ENCODE measurements around the gene CASZ1.

The CASZ1 gene

DNA sequence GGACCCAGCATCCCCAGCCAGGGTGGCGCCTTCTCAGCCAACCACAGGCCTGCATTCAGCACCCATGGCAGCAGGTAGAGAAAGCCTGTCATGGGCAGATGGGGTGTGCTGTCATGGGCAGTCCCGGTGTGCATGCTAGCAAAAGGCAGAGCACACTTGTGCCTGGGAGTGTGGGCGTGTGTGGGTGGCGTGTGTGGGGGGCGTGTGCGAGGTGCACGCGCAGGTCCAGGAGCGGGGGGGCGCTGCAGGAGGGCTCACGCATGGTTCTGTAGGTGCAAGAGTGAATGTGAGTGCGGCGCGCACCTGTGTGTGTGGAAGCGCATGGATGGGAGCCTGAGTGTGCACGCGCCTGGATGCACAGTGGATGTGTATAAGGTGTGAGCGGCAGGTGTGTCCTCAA is 137.2 kb downstream of the CASZ1 start:
- H3K79me2 ChIP-seq (ENCODE audit: insufficient read depth, low read length) = no peaks in the 10 kb centered on the region
- H2AFZ ChIP-seq (ENCODE audit: low read depth, low read length, severe bottlenecking) = no peak overlapping the region

DNA sequence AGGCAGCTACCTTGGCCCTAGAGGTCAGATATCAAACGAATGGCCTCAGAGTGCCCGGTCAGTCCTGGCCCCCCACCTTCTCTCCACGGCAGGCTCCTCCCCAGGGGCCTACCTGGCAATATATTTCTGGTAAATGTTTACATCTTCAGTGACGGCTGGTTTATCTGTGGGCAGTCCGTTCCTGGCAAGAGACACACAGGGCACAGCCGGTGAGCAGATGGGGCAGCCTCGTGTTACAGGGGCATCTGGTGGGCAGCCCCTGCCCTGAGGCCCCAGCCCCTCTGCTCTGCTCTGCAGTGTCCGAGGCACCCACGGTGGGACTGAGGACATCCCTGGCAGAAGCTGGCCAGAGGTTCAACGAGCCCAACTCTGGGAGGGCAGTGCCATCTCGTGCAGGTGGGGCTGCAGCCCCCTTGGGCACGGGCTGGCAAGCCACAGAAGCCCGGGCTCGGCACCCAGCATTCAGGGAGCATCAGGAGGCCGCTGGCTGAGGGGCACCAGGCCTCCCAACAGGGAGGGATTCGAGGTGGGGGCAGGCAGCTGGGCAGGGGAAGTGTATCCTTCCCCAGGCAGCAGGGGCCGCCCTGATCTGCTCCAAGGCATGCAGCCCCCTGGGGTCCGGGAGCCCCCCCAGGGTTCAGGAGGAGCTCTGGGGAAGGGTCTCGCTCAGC is 137.9 kb downstream of the CASZ1 start:
- Histone ChIP-seq H3K36me3 (ENCODE audit: low read length) (no peaks in the 10 kb centered on the region), H3K79me2 (ENCODE audit: insufficient read depth, low read length) (no peaks in the 10 kb centered on the region), H3K9me2 (replicated peaks; ENCODE audit: insufficient read depth, low read length) (no peaks in the 10 kb centered on the region), H3K9ac (ENCODE audit: low read length) (no peak overlapping the region), H3F3A (ENCODE audit: insufficient read depth) (no peaks in the 10 kb centered on the region), H4K20me1 (ENCODE audit: low read depth, low read length) (no peaks in the 10 kb centered on the region), H2AFZ (ENCODE audit: low read depth, low read length, severe bottlenecking) (no peak overlapping the region), H3K4me2 (ENCODE audit: low read depth, low read length, poor library complexity, severe bottlenecking) (no peak overlapping the region), H3K9me3 (ENCODE audit: insufficient read depth, low read length) (no peaks in the 10 kb centered on the region), H3K27me3 (ENCODE audit: low read length) (no peaks in the 10 kb centered on the region), H3K27ac (ENCODE audit: low read depth, low read length) (no peak overlapping the region), H3K4me3 (ENCODE audit: insufficient read depth, low read length, poor library complexity, severe bottlenecking) (no peak overlapping the region)
- TF ChIP-seq, protein P1, sequence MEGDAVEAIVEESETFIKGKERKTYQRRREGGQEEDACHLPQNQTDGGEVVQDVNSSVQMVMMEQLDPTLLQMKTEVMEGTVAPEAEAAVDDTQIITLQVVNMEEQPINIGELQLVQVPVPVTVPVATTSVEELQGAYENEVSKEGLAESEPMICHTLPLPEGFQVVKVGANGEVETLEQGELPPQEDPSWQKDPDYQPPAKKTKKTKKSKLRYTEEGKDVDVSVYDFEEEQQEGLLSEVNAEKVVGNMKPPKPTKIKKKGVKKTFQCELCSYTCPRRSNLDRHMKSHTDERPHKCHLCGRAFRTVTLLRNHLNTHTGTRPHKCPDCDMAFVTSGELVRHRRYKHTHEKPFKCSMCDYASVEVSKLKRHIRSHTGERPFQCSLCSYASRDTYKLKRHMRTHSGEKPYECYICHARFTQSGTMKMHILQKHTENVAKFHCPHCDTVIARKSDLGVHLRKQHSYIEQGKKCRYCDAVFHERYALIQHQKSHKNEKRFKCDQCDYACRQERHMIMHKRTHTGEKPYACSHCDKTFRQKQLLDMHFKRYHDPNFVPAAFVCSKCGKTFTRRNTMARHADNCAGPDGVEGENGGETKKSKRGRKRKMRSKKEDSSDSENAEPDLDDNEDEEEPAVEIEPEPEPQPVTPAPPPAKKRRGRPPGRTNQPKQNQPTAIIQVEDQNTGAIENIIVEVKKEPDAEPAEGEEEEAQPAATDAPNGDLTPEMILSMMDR (IDR thresholded peaks at IDR 0.05; ENCODE audit: insufficient read depth, low read length, poor library complexity, severe bottlenecking) = no peak
- TF ChIP-seq EZH2phosphoT487 (conservative IDR thresholded peaks at IDR 0.05; ENCODE audit: low read length) = no peak

More for the DNA sequence above, 137.2 kb downstream of the CASZ1 start:
- no peak for TF ChIP-seq EZH2phosphoT487 (conservative IDR thresholded peaks at IDR 0.05; ENCODE audit: low read length)
- TF ChIP-seq, protein P1 (IDR thresholded peaks at IDR 0.05; ENCODE audit: insufficient read depth, low read length, poor library complexity, severe bottlenecking) = no peak
- H3K9ac ChIP-seq (ENCODE audit: low read length) = no peak overlapping the region
- no peaks in the 10 kb centered on the region for H3K9me2 ChIP-seq (replicated peaks; ENCODE audit: insufficient read depth, low read length)
- H4K20me1 ChIP-seq (ENCODE audit: low read depth, low read length) = no peaks in the 10 kb centered on the region
- H3K27ac ChIP-seq (ENCODE audit: low read depth, low read length) = no peak overlapping the region
- H3K9me3 ChIP-seq (ENCODE audit: insufficient read depth, low read length) = no peaks in the 10 kb centered on the region
- no peak overlapping the region for H3K4me2 ChIP-seq (ENCODE audit: low read depth, low read length, poor library complexity, severe bottlenecking)
- no peaks in the 10 kb centered on the region for H3F3A ChIP-seq (ENCODE audit: insufficient read depth)
- no peaks in the 10 kb centered on the region for H3K27me3 ChIP-seq (ENCODE audit: low read length)
- no peaks in the 10 kb centered on the region for H3K36me3 ChIP-seq (ENCODE audit: low read length)
- no peak overlapping the region for H3K4me3 ChIP-seq (ENCODE audit: insufficient read depth, low read length, poor library complexity, severe bottlenecking)

DNA sequence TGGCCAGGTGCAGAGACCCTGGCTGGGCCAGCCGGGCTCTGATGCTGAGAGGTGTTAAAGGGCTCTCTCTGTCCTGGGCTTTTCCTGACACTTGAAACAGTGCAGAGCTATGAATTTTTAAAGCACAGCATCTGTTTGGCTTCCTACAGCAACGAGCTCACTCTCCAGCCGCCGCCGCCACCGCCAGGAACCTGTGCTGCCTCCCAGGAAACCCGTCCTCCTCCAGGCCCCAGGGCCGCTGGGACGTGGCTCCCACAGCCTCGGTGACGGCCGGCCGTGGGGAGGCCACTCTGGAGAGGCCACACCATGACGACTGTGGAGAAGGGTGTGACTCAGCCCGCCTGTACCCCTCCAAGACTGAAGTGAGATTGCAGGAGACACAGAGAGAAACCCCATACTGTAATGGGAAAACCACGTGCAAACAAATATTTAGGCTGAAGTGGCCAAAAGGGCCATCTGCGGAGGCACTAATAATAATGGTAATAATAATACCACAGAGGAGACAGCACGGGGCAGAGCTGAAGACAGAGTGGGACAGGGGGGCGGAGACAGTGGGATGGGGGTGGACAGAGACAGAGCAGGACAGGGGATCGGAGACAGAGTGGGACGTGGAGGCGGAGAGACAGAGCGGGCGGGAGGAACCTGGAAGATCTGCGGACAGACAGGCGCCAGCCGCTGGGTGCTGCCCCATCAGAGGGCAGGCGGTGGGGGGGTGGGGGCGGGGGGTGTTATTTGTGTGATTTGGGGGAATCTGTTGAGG is 139.2 kb downstream of the CASZ1 start:
- H3K9me2 ChIP-seq (replicated peaks; ENCODE audit: insufficient read depth, low read length) = no peaks in the 10 kb centered on the region
- H2AFZ ChIP-seq (ENCODE audit: low read depth, low read length, severe bottlenecking) = no peak overlapping the region

More for the DNA sequence above, 139.2 kb downstream of the CASZ1 start:
- no peak for TF ChIP-seq EZH2phosphoT487 (conservative IDR thresholded peaks at IDR 0.05; ENCODE audit: low read length)
- TF ChIP-seq, protein P1 (IDR thresholded peaks at IDR 0.05; ENCODE audit: insufficient read depth, low read length, poor library complexity, severe bottlenecking) = no peak
- Histone ChIP-seq H3K27ac (ENCODE audit: low read depth, low read length) (no peak overlapping the region), H3K27me3 (ENCODE audit: low read length) (no peaks in the 10 kb centered on the region), H3F3A (ENCODE audit: insufficient read depth) (no peaks in the 10 kb centered on the region), H3K9me3 (ENCODE audit: insufficient read depth, low read length) (no peaks in the 10 kb centered on the region), H3K9ac (ENCODE audit: low read length) (no peak overlapping the region), H3K4me3 (ENCODE audit: insufficient read depth, low read length, poor library complexity, severe bottlenecking) (no peak overlapping the region), H3K79me2 (ENCODE audit: insufficient read depth, low read length) (no peaks in the 10 kb centered on the region), H3K36me3 (ENCODE audit: low read length) (no peaks in the 10 kb centered on the region), H4K20me1 (ENCODE audit: low read depth, low read length) (no peaks in the 10 kb centered on the region), H3K4me2 (ENCODE audit: low read depth, low read length, poor library complexity, severe bottlenecking) (no peak overlapping the region)
